NCI-H82 treated with DMSO at 0.1 percent for 48 hours (cell line): Measurements from ENCODE around the gene GALNT5.
A peak's percentile ranks its signal among the peaks of the same experiment; 100 is the strongest.
"Not testable (repeated sequence)": the region's sequence is repeated elsewhere in the genome, so short reads cannot be mapped to it uniquely, and the experiment has no call there.

ENCODE experiments used
- DNase-seq: peaks from one replicate; lab custom pipeline; 2025; ENCODE audit not compliant: unreplicated experiment; lab: John Stamatoyannopoulos, UW

Gene GALNT5

DNA sequence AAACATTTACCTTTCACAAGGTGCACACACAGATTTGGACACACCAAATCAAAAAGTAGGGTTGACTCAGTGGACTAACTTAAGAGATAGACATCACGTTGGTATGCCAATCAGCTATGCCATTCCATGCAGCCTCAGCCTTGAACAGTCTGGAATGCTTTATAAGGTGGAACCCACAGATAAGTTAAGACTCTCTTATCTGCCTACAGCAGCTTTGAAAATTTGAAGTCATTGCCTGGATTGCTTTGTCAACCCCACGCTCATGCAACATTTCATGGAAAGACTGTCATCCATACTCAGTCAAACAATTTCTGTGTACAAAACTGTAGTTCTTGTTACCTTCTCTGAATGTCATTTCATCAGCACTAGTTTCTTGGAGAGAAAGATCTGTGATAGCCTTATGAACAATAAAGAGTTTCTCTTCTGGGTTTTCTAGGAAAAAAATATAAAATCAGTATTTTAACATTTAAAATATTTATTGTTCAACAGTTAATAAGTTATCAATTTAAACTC is 66.9 kb downstream of the GALNT5 start:
- no peak for DNase-seq

DNA sequence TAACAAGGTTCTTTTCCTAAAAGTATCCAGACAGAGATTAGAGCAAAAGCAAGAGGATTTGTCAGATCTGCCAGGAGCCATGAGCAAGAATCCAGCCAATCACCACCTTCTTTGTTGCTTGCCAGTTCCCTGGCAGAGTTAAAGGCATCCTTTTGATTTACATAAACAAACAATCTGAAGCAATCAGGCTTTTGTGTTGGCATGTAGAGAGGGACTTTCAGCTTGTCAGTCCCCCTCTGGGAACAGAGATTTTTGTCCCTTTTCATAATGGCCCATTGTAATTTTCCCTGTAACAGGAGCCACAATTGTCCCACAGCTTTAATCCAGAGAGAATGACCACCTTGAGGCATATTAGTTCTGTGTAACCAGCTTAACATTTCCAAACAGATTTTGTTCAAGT is 68.3 kb downstream of the GALNT5 start, which contains the start of gene ERMN:
ERMN (minus strand) TSS at position 39 of the 400 bp plus-strand sequence. CDS start 182 bp downstream, outside the sequence.
- DNase-seq, result peak; percentile 28

DNA sequence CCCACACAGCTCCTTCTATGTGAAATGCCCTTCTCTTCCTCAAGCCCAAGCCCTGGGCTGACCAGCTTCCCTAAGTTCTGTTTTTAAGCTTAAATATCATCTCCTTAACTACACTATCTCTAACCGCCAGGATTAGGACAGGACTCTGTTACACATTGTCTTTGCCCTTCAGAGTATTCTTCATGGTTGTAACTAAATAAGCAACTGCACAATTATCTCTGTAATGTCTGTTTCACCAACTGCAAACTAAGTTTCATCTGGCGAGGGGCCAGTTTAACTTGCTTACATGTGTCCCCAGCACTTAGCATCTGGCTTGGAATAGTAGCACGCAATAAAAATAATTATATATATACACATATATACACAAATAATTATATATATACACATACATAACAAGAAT is 69.2 kb downstream of the GALNT5 start:
- DNase-seq, result peak; percentile 26

DNA sequence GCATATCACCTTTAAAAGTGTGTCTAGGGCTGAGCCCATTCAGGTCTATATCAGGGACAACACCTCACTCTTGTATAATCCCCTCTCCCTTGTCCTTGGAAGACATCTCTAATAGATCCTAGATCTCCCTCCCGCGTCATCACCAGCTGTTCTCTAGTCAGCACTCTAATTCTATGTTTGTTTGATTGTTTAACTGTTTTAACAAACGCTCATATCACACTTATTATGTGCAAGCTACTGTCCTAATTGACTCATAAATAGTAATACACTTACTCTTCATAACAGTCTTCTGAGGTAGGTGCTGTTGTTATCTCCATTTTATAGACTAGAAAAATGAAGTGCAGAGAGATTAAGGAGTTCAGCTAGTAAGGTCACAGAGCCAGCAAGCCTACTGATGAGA is 69.7 kb downstream of the GALNT5 start:
- peak; percentile 87 for DNase-seq

DNA sequence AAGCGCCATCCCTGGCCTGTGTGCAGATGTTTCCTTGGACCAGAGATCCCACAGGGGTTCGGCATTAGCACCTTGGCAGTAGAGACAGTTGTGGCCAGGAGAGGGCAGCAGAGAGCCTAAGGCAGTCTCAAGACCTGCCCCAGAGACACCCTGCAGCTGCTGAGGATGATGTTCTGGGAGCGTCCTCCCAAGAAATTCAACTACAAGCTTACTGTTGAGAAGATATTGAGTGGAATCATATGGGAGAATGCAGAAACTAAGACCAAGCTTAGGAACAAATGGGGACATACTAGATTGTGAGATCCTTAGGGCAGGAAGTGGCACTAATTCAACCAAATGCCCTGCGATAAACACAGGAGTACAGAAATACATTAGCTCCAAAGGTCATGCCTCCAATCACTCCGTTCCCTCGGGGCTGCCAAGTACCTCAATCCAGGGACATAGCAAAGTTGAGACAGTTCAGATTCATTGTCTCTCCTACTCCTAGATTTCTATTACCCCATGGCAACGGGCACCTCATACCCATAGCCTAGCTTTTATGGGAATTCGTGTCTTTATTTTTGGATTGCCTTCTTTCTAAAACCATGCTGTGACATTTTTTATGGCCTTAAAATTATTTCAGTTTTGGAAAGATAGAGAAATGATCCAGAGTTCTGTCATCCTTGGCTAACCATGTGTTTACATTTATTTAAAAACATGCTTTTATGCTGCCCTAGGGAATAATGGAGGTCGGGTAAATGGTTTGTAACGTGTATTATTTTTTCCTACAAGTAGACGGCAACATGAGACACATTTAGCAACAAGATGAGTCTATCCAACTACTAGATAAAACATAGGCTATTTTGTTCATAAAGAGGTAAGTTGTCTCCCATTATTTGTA is 70.4 kb downstream of the GALNT5 start:
- peak; percentile 90 for DNase-seq

DNA sequence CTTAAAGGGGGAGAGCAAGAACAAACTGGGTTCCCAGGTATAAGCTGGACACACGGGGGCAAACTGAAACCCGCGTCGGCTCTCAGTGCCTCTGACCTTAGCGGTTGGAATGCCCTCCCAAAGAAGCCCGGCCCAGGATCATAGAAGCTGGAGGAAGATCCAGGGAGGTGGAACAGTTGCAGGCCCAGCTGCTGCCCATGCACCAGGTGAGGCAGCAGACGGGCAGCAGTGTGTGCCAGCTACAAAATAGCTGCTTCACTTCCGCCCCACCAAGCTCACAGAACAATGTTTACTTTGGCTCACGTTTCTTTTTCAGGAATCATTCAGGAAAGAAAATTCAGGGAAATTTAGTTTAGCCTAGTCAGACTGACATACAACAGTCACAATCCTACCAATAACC is 72.0 kb downstream of the GALNT5 start:
- DNase-seq, result no peak

DNA sequence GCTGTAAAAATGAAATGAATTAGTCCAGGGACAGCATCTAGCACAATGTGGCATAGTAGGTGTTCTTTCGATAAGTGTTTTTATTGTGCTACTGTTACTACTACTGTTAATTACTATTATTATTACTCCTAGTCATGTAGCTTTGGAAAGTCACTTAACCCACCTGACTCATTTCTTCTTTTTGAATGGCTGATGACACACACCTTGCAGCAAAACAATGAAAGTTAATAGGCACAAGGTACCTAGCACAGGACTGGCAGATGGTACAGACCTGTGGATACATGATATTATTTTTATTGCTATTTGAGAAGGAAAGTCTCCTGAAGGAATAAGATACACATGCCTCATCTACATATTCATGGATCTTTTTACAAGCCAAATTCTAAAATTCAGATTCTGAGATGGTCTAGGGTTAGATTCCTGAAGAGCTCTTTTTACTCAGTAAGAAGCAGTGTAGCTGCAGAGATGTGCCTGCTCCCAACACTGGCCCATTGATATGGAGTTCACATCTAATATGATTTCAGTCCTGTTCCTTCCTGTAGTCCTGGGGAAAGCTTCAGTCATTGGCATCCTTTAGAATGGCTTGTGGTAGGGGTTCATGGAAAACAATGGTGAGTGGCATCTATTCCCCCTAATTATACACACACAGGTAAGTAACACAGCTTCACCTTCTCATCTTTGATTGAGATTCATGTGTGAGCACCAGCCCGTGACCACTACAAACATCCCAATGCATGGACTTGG is 76.0 kb downstream of the GALNT5 start:
- DNase-seq, result no peak

DNA sequence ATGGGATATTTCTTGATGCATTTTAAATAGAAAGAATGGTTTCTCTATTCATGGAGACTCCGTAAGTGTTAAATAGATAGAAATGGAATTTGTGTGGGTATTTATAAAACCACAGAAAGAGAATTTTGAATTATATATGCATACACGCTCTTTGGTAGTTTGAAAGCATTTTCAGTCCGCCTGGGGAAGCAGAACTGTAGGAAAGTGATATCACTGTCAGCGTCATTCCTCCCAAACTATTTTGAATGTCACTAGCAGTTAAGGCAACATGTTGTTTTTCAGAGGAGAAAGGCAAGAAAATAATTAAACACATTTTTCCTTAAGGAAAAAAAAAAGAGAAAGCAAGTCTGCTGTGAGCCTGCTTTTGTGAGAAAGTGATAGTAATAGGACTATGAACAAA is 76.8 kb downstream of the GALNT5 start:
- no peak for DNase-seq

DNA sequence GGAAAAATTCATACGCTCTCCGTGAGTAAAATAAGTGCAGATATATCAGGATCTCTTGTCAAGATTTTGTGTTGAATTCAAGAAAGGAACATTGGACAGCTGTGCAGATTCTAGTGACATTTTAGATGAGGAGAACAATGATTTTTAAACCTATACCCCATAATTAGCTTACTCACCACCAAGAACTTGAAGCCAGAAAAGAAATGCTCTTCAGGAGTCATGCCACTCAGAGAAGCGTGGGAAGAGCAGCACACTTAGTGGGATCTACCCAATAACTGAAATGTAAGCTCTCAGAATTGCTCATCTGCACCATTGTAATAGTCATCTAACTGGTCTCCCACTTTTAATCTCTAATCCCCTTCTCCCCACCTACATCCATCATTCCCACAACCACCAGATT is 77.3 kb downstream of the GALNT5 start:
- peak; percentile 13 for DNase-seq

DNA sequence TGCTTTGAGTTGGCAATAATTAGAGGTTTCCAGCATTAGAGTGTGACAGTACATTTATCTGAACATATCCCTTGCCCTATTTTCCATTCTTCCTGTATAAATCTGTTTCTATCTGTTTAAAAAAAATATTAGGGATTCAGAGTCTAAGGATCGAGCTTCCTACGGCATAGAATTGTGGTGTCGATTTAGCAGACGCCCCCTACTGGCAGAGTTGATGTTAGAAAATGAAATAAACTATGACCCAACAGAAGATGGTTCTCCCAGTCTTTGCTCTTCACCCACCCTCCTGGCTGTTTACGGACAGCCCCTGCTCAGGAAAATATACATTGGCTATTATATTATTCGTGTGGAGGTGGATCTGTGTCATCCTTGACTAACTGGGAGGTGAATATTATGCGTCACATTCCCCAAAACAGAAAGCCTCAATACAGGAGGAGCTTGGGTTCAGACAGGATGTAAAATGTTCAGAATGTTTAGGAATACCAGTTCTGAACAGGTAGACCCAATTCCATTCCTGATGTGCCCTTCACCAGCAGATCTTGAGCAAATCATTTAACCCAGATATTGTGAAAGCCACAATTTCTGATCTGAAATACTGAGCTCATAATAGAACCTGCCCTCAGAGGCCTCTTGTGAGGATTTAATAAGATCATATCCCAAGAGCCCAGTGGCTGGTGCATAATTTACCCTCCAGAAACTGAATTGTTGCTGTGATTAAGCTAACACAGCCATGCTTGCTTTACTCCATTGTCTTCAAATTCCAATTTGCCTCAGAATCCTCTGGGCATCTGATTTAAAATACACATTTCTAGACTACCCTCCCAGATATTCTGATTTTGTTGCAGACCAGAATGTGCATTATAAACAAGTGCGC is 78.9 kb downstream of the GALNT5 start:
- DNase-seq, result peak; percentile 30

DNA sequence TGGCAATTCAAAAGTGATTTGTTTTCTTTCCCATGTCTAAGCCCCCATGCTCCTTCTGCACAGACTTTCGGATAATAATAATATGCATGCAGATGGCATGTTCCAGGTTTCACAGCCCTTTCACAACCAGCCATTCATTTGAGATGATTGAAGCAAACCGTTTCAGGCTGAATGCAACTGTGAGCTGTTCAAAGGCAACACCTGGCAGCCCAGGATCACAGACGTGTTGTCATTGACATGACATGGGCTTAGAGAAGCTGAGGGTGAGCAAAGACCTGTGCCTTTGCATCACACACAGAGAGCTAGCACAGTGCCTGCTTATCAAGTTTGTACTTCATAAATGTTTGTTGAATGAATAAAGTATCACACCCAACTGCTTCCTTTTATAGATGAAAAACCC is 80.5 kb downstream of the GALNT5 start:
- no peak for DNase-seq

DNA sequence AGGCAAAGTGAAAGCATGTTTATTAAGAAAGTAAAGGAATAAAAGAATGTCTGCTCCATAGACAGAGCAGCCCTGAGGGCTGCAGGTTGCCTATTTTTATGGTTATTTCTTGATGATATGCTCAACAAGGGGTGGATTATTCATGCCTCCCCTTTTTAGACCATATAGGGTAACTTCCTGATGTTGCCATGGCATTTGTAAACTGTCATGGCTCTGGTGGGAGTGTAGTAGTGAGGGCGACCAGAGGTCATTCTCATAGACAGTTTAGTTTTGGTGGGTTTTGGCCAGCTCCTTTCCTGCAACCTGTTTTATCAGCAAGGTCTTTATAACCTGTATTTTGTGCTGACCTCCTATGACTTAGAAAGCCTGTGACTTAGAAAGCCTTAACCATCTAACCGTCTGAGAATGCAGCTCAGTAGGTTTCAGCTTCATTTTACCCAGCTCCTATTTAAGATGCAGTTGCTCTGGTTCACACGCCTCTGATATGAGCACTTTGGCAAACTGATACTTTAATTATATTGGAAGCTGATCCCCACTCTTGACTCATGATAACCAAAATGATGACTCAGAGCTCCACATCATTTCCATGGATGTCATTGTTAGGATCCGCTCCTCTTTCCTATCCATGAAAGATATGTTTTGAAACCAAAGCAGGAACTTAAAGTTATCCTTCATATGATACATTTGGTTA is 82.6 kb downstream of the GALNT5 start:
- DNase-seq, result no peak

DNA sequence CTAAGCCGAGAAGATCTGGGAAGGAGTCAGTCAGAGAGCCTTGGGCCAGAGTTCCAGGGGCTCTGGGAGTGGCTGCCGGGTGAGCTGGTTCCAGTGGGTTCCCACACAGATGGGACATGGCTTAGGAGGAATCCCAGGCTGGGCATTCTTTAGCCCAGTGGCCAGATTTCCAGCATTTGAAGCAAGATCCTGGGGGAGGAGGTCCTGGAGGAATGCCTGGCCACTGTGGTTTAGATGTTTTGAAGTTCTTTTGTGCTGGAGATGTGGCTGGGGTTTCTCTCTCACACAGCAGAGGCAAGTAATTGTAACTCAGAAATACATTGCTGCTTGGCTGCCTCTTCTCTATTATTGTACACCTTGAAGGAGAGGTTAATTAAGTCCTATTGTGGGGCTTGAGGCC is 83.9 kb downstream of the GALNT5 start:
- DNase-seq, result not testable (repeated sequence)

DNA sequence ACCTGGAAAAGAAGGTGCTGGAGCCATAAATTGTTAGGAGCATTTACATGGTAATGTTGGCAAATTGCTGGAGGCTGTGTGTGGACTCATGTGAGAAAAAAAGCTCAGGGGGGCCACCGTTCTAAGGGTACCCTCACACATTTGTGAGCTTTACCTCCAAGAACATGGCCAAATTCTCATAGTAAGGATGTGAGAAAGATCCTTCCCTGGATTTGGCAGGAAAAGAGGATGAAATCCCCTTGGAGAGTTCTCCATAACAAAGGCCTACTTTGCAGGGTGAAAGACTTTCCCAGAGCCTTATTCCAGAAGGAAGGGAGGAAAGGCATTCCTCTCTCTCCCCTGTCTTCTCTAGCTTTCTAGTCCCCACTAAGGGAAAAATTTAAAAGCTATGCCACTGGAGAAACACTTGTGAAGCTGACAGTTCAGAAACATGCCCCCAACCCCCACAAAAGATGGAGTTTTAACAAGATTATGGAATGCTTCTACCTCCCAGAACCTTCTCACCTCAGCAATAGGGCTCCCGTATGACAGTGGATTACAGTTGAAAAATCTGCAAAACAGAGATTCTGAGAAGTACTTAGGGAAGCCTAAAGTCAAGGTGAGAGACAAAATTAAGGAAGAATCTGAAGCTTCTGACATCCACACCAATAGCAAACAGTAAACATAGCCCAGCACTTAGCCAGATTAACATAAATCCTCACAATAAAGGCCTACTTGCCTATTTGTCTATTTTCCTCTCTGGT is 88.3 kb downstream of the GALNT5 start:
- no peak for DNase-seq

DNA sequence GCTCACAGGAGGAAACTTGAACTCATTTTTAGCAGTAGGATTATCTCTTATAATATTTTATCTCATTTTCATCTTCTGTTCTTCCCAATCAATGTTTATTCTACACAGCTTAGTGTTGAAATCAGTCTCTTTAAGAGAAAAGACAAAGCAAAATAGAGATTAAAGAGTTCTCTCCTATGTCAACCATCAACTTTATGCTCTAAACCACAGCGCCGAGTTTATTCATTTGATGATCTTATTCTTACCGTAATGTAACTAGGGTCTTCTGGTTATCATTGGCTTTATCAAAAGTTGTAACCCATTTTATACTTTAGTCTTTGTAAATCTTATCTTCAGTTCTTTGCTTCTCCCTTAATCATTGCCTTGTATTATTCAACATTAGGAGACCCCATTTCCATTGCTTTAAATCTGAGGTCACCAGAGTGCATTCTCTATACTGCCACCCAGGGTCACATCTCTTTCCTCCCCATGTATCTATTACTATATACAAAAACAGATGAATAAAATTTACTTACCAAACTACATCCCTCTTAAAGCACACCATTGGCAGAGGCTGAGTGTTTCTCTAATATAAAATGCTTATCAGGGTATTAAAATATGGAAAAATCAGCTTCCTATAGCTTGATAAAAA is 90.9 kb downstream of the GALNT5 start:
- DNase-seq, result no peak

DNA sequence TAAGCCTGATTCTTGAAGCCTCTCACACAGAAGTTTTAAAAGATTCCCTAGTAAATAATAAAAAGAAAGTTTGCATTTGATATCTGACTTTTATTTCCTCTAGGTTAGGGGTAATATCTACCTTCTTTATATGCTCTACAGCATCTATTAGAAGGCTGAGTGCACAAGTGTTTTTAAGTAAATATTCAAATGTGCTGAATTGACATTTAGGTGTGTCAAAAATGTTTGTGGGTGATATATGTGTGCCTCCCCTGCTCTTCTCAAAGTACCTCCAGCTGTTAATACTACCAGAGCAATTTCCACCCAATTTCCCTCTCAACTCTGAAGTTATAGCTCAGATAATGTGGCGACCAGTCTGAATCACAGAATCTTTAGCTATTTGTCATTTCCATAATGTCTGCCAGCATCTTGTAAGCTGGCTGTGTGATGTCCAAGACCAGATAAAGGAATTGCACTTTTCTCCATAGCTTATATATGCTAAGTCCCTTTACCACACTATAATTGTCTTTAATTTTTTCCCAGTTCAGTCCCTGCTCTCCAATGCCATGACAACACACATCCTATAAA is 92.5 kb downstream of the GALNT5 start:
- no peak for DNase-seq

DNA sequence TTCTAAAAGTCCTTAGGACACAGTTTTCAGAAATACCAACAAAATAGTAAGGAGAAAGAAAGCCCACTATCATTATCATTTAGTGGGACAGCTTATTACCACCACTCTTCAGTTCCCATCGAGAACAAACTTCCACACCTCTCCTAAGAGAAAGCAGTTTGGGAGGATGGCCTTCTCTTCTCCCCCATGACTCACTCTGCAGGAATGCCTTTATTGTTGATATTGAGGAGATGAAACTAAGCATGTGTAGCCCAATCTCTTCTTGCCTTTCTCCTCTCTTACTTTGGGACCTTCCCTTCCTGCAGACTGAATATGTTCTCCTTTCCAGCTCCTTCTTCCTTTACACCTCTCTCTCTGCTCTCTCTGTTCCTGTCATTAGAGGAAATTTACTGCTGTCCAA is 98.1 kb downstream of the GALNT5 start:
- DNase-seq, result no peak

DNA sequence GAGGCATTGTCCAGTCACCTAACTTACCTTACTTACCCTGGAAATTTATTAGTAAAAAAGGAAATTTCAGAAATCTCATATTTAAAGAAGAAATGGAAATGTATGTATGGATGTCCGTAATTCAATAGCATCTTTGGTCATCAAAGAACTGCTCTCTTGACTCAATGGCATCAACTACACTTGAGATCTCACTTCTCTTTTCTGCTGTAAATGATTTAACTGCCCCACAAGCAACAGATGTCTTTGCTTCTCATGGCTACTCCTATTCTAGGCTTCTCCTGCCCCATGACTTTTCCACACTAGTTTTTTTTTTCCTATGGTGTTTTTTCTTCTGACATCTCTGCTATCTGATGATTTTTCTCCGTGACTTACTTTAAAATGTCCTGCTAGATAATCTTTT is 102.1 kb downstream of the GALNT5 start:
- no peak for DNase-seq

DNA sequence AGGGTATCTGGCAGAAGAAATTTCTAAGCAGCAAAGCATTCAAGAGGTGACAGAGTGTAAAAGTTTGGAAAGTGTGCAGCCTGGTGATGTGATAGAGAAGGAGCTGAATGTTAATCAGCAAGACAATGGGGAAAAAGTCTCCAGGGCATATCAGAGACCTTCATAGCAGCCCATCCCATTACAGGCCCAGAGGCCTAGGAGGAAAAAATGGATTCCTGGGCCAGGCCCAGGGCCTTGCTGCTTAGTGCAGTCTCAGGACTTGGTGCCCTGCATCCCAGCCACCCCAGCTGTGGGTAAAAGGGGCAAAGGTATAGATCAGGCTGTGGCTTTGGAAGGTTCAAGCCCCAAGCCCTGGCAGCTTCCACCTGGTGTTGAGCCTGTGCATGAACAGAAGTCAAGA is 104.0 kb downstream of the GALNT5 start:
- DNase-seq, result no peak
